Spleen (tissue), 7 donors: ENCODE measurements around the gene UPK1A.

Experiments used
- POLR2A ChIP-seq, 3 donors: fragments of 450-650 bp; IDR thresholded peaks; one replicate each; pipeline ENCODE4 v1.5.1; 2017; ENCODE audit warnings: antibody characterized with exemption in 3 of 3, mild to moderate bottlenecking in 1 of 3
- TF ChIP-seq, protein P1 (sequence below), 11 experiments: fragments of 200-600 bp in 7 of 11; fragments of 450-650 bp in 4 of 11; sonication (generic) in 4 of 11; IDR thresholded peaks in 8 of 11; conservative IDR thresholded peaks in 3 of 11; 1 replicate in 7 of 11; 2 replicates in 4 of 11; pipeline versions ENCODE4 v1.4.0 to v1.8.0; 2016 to 2021; ENCODE audit warnings: antibody characterized with exemption in 11 of 11, inconsistent platforms in 4 of 11, mild to moderate bottlenecking in 1 of 11
- donor health status: DM: no; HTN: no; CAD: no; lungs with moderate emphysema.
- donor health status: DM: no; HTN: no; CAD: no.
- donor health status: DM: no; HTN: no; CAD: no.

DNA sequence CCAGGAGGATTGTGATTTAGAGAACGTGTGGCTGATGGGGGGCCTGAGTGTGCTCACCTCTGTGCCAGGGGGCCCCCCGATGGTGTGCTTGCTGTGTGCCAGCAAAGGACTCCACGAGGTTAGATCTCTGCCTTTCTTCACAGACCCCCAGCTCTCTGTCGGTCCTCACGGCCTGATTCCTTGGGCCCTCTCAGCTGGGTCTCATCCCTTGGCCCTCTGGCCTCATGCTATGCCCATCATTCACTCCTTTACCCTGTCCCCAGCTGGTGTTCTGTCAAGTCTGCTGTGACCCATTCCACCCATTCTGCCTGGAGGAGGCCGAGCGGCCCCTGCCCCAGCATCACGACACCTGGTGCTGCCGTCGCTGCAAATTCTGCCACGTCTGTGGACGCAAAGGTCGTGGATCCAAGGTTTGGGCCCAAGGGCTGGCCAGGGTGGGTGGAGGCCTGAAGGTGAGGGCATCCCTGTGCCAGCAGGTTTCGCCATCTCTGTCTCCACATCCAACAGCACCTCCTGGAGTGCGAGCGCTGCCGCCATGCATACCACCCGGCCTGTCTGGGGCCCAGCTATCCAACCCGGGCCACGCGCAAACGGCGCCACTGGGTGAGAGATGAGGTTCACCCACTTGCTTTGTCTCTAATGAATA, 59.0 kb downstream of the UPK1A start:
- TF ChIP-seq, protein P1, sequence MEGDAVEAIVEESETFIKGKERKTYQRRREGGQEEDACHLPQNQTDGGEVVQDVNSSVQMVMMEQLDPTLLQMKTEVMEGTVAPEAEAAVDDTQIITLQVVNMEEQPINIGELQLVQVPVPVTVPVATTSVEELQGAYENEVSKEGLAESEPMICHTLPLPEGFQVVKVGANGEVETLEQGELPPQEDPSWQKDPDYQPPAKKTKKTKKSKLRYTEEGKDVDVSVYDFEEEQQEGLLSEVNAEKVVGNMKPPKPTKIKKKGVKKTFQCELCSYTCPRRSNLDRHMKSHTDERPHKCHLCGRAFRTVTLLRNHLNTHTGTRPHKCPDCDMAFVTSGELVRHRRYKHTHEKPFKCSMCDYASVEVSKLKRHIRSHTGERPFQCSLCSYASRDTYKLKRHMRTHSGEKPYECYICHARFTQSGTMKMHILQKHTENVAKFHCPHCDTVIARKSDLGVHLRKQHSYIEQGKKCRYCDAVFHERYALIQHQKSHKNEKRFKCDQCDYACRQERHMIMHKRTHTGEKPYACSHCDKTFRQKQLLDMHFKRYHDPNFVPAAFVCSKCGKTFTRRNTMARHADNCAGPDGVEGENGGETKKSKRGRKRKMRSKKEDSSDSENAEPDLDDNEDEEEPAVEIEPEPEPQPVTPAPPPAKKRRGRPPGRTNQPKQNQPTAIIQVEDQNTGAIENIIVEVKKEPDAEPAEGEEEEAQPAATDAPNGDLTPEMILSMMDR (IDR thresholded peaks at IDR 0.05 in 8 of 11, conservative IDR thresholded peaks at IDR 0.05 in 3 of 11), result no peak
- no peak for TF ChIP-seq POLR2A (IDR thresholded peaks at IDR 0.05)
